OCI-LY7 (cell line): ENCODE data around the gene GMNN. TPM values are rescaled to one million over a fixed set of nuclear protein-coding genes. Genes with fewer than 3 reads are reported as not detected.

Experiments
- BruUV-seq: library from RNA; stranded (reverse); fragments of 400-500 nt; replicated peaks from 2 replicates; lab custom pipeline; 2021; lab: Mats Ljungman, UMichigan
- CTCF ChIA-PET: fragments of 300-600 bp; sonication (Branson Sonifier 250); formaldehyde crosslinking; loops from one replicate; lab custom pipeline; 2022; ENCODE audit warnings: antibody characterized with exemption; ENCODE audit not compliant: unreplicated experiment; lab: Charles Lee
- POLR2A ChIA-PET: fragments of 300-600 bp; sonication (Branson Sonifier 250); formaldehyde crosslinking; loops from one replicate; lab custom pipeline; 2022; ENCODE audit warnings: antibody characterized with exemption; lab: Charles Lee
- DNase-seq: peaks from one replicate; pipeline ENCODE4 v3.0.0-alpha.2; 2015; ENCODE audit warnings: low spot score
- H2AFZ ChIP-seq: fragments of 200-600 bp; sonication (generic), shearing (Covaris generic); 2 replicates; pipeline ENCODE4 v1.6.1; 2014; ENCODE audit warnings: mild to moderate bottlenecking, antibody characterized with exemption, low read length, moderate library complexity
- H3K27ac ChIP-seq: fragments of 200-600 bp; sonication (generic); 2 replicates; pipeline ENCODE4 v1.5.1; 2014; ENCODE audit warnings: mixed run types, low read depth, mild to moderate bottlenecking, moderate library complexity, low read length, inconsistent platforms; ENCODE audit not compliant: poor library complexity, severe bottlenecking
- H3K36me3 ChIP-seq: fragments of 200-600 bp; sonication (generic); 2 replicates; pipeline ENCODE4 v1.6.1; 2014; ENCODE audit warnings: mild to moderate bottlenecking, antibody characterized with exemption, low read length, moderate library complexity, mixed read lengths; ENCODE audit not compliant: insufficient read depth
- H3K4me1 ChIP-seq: fragments of 200-600 bp; sonication (generic); 2 replicates; pipeline ENCODE4 v1.5.1; 2014; ENCODE audit warnings: mild to moderate bottlenecking, low read length; ENCODE audit not compliant: insufficient read depth, poor library complexity, severe bottlenecking
- H3K4me2 ChIP-seq: fragments of 200-600 bp; sonication (generic); 2 replicates; pipeline ENCODE4 v1.6.1; 2014; ENCODE audit warnings: mild to moderate bottlenecking, low read length
- H3K4me3 ChIP-seq: fragments of 200-600 bp; sonication (generic); 2 replicates; pipeline ENCODE4 v1.5.1; 2014; ENCODE audit warnings: mild to moderate bottlenecking, low read depth, low read length; ENCODE audit not compliant: poor library complexity, severe bottlenecking
- H3K79me2 ChIP-seq: fragments of 200-600 bp; sonication (generic); 2 replicates; pipeline ENCODE4 v1.6.1; 2016; ENCODE audit warnings: low read depth, mild to moderate bottlenecking, low read length, moderate library complexity, mixed read lengths; ENCODE audit not compliant: insufficient read depth
- H3K9me2 ChIP-seq: fragments of 200-600 bp; sonication (generic); 2 replicates; pipeline ENCODE4 v1.6.1; 2016; ENCODE audit warnings: mild to moderate bottlenecking, low read length, mixed read lengths; ENCODE audit not compliant: insufficient read depth
- H3K9me3 ChIP-seq: fragments of 200-600 bp; sonication (generic); 2 replicates; pipeline ENCODE4 v1.6.1; 2014; ENCODE audit warnings: mild to moderate bottlenecking, mixed run types, low read length, mixed read lengths
- H4K20me1 ChIP-seq: fragments of 200-600 bp; sonication (generic); 2 replicates; pipeline ENCODE4 v1.6.1; 2014; ENCODE audit warnings: mild to moderate bottlenecking, antibody characterized with exemption, low read length, moderate library complexity, mixed read lengths; ENCODE audit not compliant: insufficient read depth
- CTCF ChIP-seq: fragments of 200-600 bp; sonication (generic); conservative IDR thresholded peaks from 2 replicates; pipeline ENCODE4 v1.5.1; 2014; ENCODE audit warnings: mild to moderate bottlenecking, antibody characterized with exemption, low read length, moderate library complexity, mixed read lengths
- EZH2phosphoT487 ChIP-seq: fragments of 200-600 bp; sonication (generic); IDR thresholded peaks from 2 replicates; pipeline ENCODE4 v1.6.1; 2018; ENCODE audit warnings: low read depth, borderline replicate concordance, mild to moderate bottlenecking, mixed run types, antibody characterized with exemption, low read length, moderate library complexity, mixed read lengths
- intact Hi-C: fragments of 100-400 bp; cut with micrococcal nuclease; formaldehyde crosslinking; loops from one replicate; pipeline ENCODE4 v1.10.0; 2022; ENCODE audit not compliant: unreplicated experiment
- total RNA-seq, 2 experiments: library from RNA; depleted of rRNA in 1 of 2; stranded (reverse); fragments of >200 nt in 1 of 2; shearing (Covaris generic) in 1 of 2; gene quantifications; 2 replicates each; pipeline ENCODE4 v1.2.3, GENCODE V29; 2014 to 2022

Gene GMNN
- total RNA-seq, 2 experiments from 2014 or later: 101 to 120 TPM

- TF ChIP-seq CTCF (no peak), EZH2phosphoT487 (no peak)
Observed at GRCh38 chr6:24740861-24741260, 33.9 kb upstream of the GMNN start.

GRCh38 chr6:24742216-24742738, 32.5 kb upstream of the GMNN start:
- Histone ChIP-seq H3K4me1 (peaks cover 19% of the 10 kb centered on the region), H3K4me2 (no peak overlapping the region), H3K9me2 (no peaks in the 10 kb centered on the region), H3K9me3 (peaks cover 6% of the 10 kb centered on the region; the same call in 1 of the 2 replicates), H3K27ac (no peak overlapping the region), H3K36me3 (no peaks in the 10 kb centered on the region), H4K20me1 (no peaks in the 10 kb centered on the region), H3K79me2 (no peaks in the 10 kb centered on the region), H2AFZ (no peak overlapping the region), H3K4me3 (no peak overlapping the region)
- DNase-seq: no peak
- no TSS peak for BruUV-seq
- ChIA-PET POLR2A (interaction anchor here (0.6 to 2.1 kb wide), 5 partner anchors 11 to 335 kb away, joined by 3 to 9 read pairs (median 4); no protein-coding TSS in a partner anchor), CTCF (no interaction called here)
- TF ChIP-seq CTCF: no peak
- TF ChIP-seq EZH2phosphoT487: no peak
- intact Hi-C loops: no loop called here

More at GRCh38 chr6:24740861-24741260, 33.9 kb upstream of the GMNN start:
- intact Hi-C loops: no loop called here
- H3K9me2 ChIP-seq: no peaks in the 10 kb centered on the region
- no peaks in the 10 kb centered on the region for H4K20me1 ChIP-seq
- no peak overlapping the region for H2AFZ ChIP-seq
- ChIA-PET POLR2A (interaction anchor here (0.7 kb wide), 1 partner anchor 38 kb away, joined by 3 read pairs; no protein-coding TSS in a partner anchor), CTCF (no interaction called here)
- H3K4me2 ChIP-seq: no peak overlapping the region
- no peak overlapping the region for H3K27ac ChIP-seq
- H3K79me2 ChIP-seq: no peaks in the 10 kb centered on the region
- H3K4me3 ChIP-seq: no peak overlapping the region
- peaks cover 19% of the 10 kb centered on the region for H3K4me1 ChIP-seq
- no peak for DNase-seq
- no TSS peak for BruUV-seq
- no peaks in the 10 kb centered on the region for H3K36me3 ChIP-seq
- H3K9me3 ChIP-seq: peaks cover 6% of the 10 kb centered on the region; the same call in 1 of the 2 replicates
